Stimulated activated CD8-positive, alpha-beta memory T cell treated with anti-CD3 and anti-CD28 coated beads, Interleukin-15, amount 100 ng/mL, for 48 hours (primary cell): Measurements from ENCODE around the gene CDC25A.

Source experiments
- DNase-seq, 2 donors: peaks; one replicate each; pipeline ENCODE4 v3.0.0-alpha.2; 2020; ENCODE audit warnings: low read depth in 2 of 2

The CDC25A gene

DNA sequence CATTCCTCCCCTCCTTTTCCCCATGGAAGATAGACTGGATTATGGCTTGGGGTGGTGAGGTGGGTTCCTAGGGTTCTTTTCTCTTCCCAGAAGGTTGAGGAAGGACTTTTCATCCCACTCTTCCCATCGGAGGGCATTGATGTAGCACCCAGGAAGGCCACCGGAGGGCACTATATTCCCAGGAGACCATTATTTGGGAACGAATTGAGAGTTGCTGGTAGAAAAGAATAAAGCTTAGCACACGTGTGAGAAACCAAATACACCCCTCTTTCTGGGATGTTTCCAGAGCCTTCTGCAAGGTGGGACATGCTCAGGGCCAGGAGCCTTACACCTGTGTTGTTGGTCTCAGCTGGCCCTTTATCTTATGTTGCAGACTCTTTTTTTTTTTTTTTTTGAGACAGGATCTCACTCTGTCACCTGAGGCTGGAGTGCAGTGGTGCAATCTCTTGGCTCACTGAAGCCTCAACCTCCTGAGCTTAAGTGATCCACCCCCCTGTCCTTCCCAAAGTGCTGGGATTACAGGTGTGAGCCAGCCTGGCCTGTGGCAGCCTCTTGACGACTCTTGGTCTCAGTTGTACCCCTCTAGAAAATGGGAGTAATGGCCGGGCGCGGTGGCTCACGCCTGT is 6.3 kb upstream of the CDC25A start:
- DNase-seq: no peak

- no peak for DNase-seq
Measured at GRCh38 chr3:48190911-48191310, 2.7 kb upstream of the CDC25A start.

DNA sequence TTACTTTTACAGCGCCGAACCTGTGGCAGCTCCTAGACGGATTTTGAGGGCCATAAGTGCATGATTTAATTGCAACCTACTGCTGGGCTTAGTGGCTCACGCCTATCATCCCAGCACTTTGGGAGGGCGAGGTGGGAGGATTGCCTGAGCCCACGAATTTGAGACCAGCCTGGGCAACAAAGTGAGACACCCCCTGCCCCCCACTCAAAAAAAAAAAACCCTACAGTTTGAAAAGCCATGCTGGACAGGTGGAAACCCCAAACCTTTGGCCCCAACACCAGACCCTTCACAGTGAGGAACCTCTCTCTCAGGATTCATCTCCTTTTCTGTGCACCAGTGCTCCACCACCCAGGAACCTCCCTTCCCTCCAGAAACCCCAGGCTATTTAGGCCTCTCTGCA is 1.1 kb upstream of the CDC25A start:
- DNase-seq: no peak

GRCh38 chr3:48187579-48188265 is 495 bp downstream of the CDC25A start:
- DNase-seq: no peak

- no peak for DNase-seq
Measured at GRCh38 chr3:48187301-48187578, 977 bp downstream of the CDC25A start.

- DNase-seq: no peak
Measured at GRCh38 chr3:48186631-48187300, 1.5 kb downstream of the CDC25A start.

GRCh38 chr3:48185129-48185528 is 3.1 kb downstream of the CDC25A start:
- no peak for DNase-seq

- no peak for DNase-seq
Measured at GRCh38 chr3:48184299-48184698, 3.9 kb downstream of the CDC25A start.

GRCh38 chr3:48180531-48181253 is 7.5 kb downstream of the CDC25A start:
- no peak for DNase-seq

DNA sequence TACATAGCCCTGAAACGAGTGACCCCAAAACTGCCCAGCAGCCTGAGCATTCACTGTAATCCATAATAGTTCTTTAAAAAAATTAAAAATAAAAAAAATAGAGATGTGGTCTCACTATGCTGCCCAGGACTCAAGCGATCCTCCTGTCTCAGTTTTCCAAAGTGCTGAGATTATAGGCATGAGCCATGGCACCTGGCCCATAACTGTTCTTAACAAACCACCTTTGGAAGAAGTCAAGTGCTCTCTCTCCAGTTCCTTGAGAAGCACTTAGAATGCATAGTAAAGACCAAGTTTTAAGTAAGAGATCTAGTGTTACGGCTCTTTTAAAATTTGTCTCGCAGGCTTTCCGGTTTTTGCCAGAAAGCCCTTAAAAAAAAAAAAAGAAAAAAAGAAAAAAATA is 8.2 kb downstream of the CDC25A start:
- no peak for DNase-seq

- DNase-seq: no peak
Measured at GRCh38 chr3:48178072-48178471, 10.1 kb downstream of the CDC25A start.

GRCh38 chr3:48157950-48158376 is 30.3 kb downstream of the CDC25A start:
- DNase-seq: peak in 1 of 2 donors; percentile 8

GRCh38 chr3:48157202-48157840 is 30.9 kb downstream of the CDC25A start:
- no peak for DNase-seq

DNA sequence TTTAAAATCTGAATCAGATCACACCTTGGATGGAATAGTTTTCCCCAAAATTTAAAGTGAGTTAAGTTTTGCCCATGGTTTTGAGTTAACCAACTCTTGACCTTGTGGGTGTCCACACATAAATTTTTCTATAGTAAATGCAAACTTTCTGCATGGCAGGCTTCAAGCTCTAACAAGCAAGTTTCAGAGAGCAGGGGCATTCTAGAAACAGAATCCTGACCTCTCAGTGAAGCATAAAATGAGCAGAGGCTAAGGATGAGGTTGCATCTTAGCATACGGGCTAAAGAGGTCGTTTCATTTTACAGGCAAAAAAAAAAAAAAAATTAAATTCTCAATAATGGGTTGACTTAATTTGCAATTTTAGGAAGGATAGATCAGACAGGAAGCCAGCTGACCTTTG is 32.1 kb downstream of the CDC25A start:
- no peak for DNase-seq

DNA sequence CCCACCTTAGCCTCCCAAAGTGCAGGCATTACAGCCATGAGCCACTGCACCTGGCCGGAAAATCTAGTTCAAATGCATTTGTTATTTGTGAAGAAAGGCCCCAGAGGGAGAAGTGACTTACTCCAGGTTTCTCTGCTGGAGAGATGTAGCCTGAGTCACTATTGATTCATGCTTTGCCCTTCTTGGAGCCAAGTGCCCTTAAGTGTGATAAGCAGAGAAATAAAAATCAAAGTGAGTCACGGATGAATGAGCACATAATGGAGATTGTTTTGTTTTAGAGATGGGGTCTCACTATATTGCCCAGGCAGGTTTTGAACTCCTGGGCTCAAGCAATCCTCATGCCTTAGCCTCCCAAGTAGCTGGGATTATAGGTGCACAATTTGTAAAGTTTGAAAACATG is 33.1 kb downstream of the CDC25A start:
- no peak for DNase-seq

- no peak for DNase-seq
Measured at GRCh38 chr3:48151807-48152427, 36.3 kb downstream of the CDC25A start.

DNA sequence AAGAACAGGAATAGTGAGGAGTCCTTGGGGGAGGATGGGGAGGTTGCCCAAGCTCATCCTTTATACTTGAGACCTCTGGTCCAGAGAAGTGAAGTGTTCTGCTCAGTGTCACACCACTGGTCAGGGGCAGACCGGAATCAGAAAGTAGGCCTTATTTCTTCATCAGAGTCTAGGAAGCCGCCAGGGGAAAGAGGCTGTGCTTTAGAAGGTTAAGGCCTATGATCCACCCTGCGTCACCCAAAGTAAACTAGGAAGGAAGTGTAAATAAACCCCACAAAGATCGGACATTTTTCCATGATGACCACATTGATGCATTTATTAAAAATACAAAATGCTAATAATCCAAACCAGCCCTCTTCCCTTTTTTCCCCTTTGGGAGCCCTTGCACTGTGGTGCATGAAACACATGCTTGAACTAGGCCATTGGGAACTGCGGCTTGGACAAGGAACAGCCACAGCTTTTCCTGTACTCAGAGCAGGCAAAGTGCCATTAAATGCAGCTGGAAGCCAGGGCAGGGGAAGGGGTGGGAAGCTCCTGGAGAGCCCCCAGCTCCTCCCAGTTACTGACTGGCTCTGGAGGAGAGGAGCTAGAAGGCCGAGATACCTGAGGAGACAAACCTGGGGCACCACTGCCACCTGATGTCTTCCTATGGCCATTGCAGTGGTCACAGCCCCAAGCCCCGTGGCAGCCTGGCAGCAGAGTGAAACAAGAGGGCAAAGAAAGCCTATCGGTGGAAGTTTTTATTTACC is 37.0 kb downstream of the CDC25A start:
- peak; percentile 35 to 43 for DNase-seq

DNA sequence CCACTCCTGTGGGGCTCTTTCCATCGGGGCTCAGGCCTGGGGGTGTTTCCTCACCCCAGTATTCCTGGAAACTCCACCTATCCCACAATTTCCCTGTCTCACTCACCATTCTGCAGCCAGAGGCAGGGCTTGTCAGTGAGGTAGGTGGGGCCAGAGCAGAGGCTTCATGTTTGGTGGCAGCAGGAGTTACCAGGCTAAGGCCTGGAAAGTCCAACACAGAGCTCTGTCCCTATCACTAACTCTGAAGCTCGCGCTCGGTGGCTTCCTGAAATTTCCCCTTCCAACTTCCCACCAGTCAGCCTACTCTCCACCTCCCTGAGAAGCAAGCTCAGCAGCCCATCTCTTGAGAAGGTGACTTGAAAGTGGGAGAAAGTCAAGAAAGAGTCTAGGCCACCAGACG is 44.2 kb downstream of the CDC25A start:
- no peak for DNase-seq

GRCh38 chr3:48143567-48143966 is 44.6 kb downstream of the CDC25A start:
- no peak for DNase-seq

DNA sequence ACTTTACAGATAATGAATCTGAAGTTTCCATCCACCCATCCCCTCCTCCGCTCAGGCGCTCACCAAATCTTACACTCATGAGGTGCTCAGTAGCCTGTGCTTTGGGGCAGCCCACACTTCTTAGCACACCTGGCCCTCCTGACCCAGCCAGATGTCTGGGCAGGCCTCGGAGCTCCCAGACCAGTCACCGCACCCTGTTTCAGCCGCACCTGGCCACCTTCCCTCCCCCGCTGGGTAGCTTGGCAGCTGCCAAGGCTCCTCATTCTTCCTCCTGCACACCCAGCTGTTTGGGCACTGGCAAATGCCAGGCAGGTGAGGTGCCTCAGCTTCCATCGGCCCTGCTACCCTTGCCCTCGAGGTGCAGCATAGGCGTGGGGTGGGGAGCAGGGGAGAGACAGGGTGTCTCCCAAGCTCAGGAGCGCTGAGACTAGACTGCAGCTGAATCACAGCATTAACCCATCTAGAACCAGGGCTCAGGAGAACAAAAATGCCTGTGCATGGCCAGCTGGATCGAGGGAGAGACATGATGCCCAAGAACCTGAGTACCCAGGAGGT is 45.8 kb downstream of the CDC25A start:
- DNase-seq: no peak
